Mucosa of descending colon (tissue), 3 donors: Measurements from ENCODE around the gene ZNF367. TPM values are rescaled to one million over a fixed set of nuclear protein-coding genes. Genes with fewer than 3 reads are reported as not detected.
"Not testable (repeated sequence)": the region's sequence is repeated elsewhere in the genome, so short reads cannot be mapped to it uniquely, and the experiment has no call there.

Source experiments
- ATAC-seq: fragments of 200-7000 bp; cut with Tn5 transposase; one replicate; pipeline ENCODE4 v1.9.1; 2020; ENCODE audit warnings: mild to moderate bottlenecking, moderate library complexity
- DNase-seq, 3 donors: peaks; one replicate each; pipeline ENCODE4 v3.0.0-alpha.2; 2020
- H3K36me3 ChIP-seq: fragments of 200-600 bp; one replicate; pipeline ENCODE4 v1.8.0; 2021; ENCODE audit warnings: low read depth, mild to moderate bottlenecking
- H3K4me1 ChIP-seq: fragments of 200-600 bp; one replicate; pipeline ENCODE4 v1.8.0; 2021; ENCODE audit warnings: low read depth, mild to moderate bottlenecking
- H3K4me3 ChIP-seq: fragments of 200-600 bp; one replicate; pipeline ENCODE4 v1.8.0; 2021; ENCODE audit warnings: mild to moderate bottlenecking
- H3K9me3 ChIP-seq: fragments of 200-600 bp; one replicate; pipeline ENCODE4 v1.8.0; 2021; ENCODE audit warnings: mild to moderate bottlenecking
- intact Hi-C, 2 donors: fragments of 100-400 bp; cut with DNase I in 1 of 2; cut with micrococcal nuclease in 1 of 2; formaldehyde crosslinking; loops; one replicate each; pipeline versions ENCODE4 v1.11.0 to v1.11.1; 2022; cut with DNase I, micrococcal nuclease
- total RNA-seq, 3 donors: library from RNA; stranded (reverse); fragmentation: NEBNext Ultra II Directional in 2 of 3; extraction: Animal tissue kit (Norgen Biotek cat#: 25700) in 2 of 3; gene quantifications; one replicate each; pipeline versions ENCODE4 v1.2.1 to v1.2.4, GENCODE V29; 2021 to 2023
- TF ChIP-seq, protein P1 (sequence below): fragments of 200-600 bp; IDR thresholded peaks from one replicate; pipeline ENCODE4 v1.8.0; 2022; ENCODE audit warnings: antibody characterized with exemption, mild to moderate bottlenecking
- donor health status: DM: no; HTN: no; CAD: no; lungs with moderate emphysema.
- donor health status: DM: no; HTN: no; CAD: no.
- donor health status: DM: no; HTN: yes; CAD: no.

ZNF367 gene
- total RNA-seq, 3 donors from 2014 or later, result 1.4 to 5.1 (median 2.6) TPM

GRCh38 chr9:96379461-96379860, 38.7 kb downstream of the ZNF367 start:
- Histone ChIP-seq H3K4me1 (peaks cover 43% of the 10 kb centered on the region), H3K9me3 (no peaks in the 10 kb centered on the region), H3K36me3 (no peaks in the 10 kb centered on the region), H3K4me3 (no peak overlapping the region)
- TF ChIP-seq, protein P1, sequence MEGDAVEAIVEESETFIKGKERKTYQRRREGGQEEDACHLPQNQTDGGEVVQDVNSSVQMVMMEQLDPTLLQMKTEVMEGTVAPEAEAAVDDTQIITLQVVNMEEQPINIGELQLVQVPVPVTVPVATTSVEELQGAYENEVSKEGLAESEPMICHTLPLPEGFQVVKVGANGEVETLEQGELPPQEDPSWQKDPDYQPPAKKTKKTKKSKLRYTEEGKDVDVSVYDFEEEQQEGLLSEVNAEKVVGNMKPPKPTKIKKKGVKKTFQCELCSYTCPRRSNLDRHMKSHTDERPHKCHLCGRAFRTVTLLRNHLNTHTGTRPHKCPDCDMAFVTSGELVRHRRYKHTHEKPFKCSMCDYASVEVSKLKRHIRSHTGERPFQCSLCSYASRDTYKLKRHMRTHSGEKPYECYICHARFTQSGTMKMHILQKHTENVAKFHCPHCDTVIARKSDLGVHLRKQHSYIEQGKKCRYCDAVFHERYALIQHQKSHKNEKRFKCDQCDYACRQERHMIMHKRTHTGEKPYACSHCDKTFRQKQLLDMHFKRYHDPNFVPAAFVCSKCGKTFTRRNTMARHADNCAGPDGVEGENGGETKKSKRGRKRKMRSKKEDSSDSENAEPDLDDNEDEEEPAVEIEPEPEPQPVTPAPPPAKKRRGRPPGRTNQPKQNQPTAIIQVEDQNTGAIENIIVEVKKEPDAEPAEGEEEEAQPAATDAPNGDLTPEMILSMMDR, result no peak
- no peak for DNase-seq
- intact Hi-C loops, result no loop called here
- ATAC-seq, result no peak

- Histone ChIP-seq H3K9me3 (no peaks in the 10 kb centered on the region), H3K36me3 (no peaks in the 10 kb centered on the region), H3K4me1 (peaks cover 38% of the 10 kb centered on the region), H3K4me3 (no peak overlapping the region)
- DNase-seq (no peak), ATAC-seq (no peak)
- intact Hi-C loops, result no loop called here
- TF ChIP-seq, protein P1, result no peak
These were observed 40.0 kb downstream of the ZNF367 start for GRCh38 chr9:96378187-96378586.

DNA sequence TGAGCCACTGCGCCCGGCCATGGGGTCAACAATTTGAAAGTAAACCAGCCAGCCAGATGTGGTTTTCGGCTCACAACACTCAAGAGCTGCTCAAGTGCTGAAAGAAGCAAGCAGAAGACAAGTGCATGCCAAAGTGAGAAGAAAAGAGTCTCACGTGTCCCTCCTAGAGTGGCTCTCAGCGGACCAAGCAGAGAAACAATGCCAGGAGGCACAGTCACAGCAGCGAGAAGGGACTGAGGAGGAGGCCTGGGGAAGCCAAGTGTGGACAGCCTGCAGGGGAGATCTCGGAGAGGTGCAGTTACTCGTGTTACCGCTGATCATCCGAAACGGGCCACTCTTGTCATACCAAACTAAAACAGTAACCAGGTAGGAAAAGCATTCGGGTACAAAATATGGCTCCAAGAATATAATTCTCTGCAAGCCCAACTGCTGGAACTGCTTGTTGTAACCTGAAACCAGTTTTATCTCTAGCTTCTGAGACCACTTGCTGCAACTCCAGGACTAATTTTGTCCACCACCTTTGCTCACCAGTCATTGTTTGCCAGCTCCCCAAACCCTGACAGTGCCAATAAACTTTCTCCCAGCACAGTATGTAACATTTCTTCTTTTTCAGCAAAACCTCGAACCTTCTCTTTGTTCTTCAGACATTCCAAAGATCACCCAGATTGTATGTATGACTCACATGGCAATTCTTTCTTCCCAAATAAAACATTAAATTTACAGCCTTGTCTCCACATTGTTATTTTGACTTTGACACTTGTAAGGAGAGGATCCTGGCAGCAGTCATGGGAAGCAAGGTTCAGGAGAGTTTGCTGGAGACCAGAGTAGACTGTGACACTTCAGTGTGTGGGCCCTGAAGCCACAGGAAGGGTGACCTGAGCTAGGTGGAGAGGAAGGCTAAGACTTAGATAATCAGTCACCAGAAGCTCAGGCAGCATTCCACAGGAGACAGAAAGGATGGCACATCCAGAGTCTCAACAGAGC, 41.0 kb downstream of the ZNF367 start:
- Histone ChIP-seq H3K9me3 (no peaks in the 10 kb centered on the region), H3K36me3 (no peaks in the 10 kb centered on the region), H3K4me1 (peaks cover 32% of the 10 kb centered on the region), H3K4me3 (no peak overlapping the region)
- ATAC-seq, result peak; percentile 82
- intact Hi-C loops, result no loop called here
- DNase-seq, result no peak
- TF ChIP-seq, protein P1, result no peak

- DNase-seq, H3K4me3 ChIP-seq, ATAC-seq, H3K9me3 ChIP-seq, intact Hi-C loops, H3K36me3 ChIP-seq: not testable (repeated sequence)
- H3K4me1 ChIP-seq, result peaks cover 19% of the 10 kb centered on the region
These were observed 42.7 kb downstream of the ZNF367 start for GRCh38 chr9:96375507-96375906.

DNA sequence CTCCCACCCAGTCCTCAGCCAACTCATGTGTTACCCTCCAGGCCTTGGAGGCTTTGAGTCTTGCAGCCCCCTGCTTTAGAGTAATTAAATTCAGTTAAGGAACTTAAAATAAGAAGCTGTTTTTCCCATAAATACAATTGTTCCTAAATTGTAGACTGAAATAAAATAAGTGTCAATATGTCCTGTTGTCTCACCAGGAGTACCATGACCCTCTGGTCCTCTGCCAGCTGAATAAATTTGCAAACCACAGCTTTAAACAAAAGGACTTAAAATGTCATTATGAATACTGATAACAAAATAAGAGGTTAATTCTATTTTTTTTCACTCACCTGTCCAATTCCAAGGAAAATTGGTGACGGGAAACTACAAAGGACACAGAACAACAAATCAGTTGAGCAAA, 50.2 kb downstream of the ZNF367 start:
- Histone ChIP-seq H3K36me3 (no peaks in the 10 kb centered on the region), H3K4me3 (no peak overlapping the region), H3K9me3 (no peaks in the 10 kb centered on the region), H3K4me1 (peaks cover 12% of the 10 kb centered on the region)
- intact Hi-C loops, result no loop called here
- ATAC-seq, result no peak
- DNase-seq, result no peak
- TF ChIP-seq, protein P1, result no peak

GRCh38 chr9:96363175-96363967, 54.8 kb downstream of the ZNF367 start:
- Histone ChIP-seq H3K36me3 (no peaks in the 10 kb centered on the region), H3K4me1 (peaks cover 12% of the 10 kb centered on the region), H3K4me3 (no peak overlapping the region), H3K9me3 (no peaks in the 10 kb centered on the region)
- ATAC-seq (no peak), DNase-seq (no peak)
- intact Hi-C loops, result no loop called here
- TF ChIP-seq, protein P1, result no peak

DNA sequence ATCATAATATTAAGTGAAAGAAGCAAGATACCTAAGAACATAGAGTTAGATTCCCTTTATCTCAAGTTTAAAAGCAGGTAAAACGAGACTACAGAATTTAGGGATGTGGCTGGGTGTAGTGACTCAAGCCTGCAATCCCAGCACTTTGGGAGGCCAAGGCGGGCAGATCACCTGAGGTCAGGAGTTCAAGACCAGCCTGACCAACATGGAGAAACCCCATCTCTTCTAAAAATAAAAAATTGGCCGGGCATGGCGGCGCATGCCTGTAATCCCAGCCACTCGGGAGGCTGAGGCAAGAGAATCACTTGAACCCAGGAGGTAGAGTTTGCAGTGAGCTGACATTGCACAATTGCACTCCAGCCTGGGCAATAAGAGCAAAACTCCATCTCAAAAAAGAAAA, 56.1 kb downstream of the ZNF367 start:
- H3K4me3 ChIP-seq, DNase-seq, H3K9me3 ChIP-seq, ATAC-seq, H3K36me3 ChIP-seq, intact Hi-C loops: not testable (repeated sequence)
- H3K4me1 ChIP-seq, result peaks cover 10% of the 10 kb centered on the region
